Lung (tissue), 12 donors: ENCODE measurements around the gene ITPA. TPM values are rescaled to one million over a fixed set of nuclear protein-coding genes. Genes with fewer than 3 reads are reported as not detected.

Experiments used
- ATAC-seq: fragments of 200-7000 bp; cut with Tn5 transposase; one replicate; pipeline ENCODE4 v1.9.1; 2020; ENCODE audit warnings: moderate number of reproducible peaks; ENCODE audit not compliant: insufficient read depth, low FRiP score
- DNase-seq, 3 donors: peaks; one replicate each; pipeline ENCODE4 v3.0.0-alpha.2; 2013 to 2017
- H3K27ac ChIP-seq, 2 donors: one replicate each; pipeline ENCODE4 v1.5.1; 2013; ENCODE audit warnings: mild to moderate bottlenecking in 2 of 2, moderate library complexity in 2 of 2, control low read depth in 1 of 2, inconsistent platforms in 1 of 2, low read depth in 1 of 2, low read length in 1 of 2
- H3K27me3 ChIP-seq, 3 donors: one replicate each; pipeline ENCODE4 v1.5.1; 2013; ENCODE audit warnings: low read length in 2 of 3; ENCODE audit not compliant: control insufficient read depth in 3 of 3, insufficient read depth in 3 of 3
- H3K36me3 ChIP-seq, 4 donors: one replicate each; pipeline ENCODE4 v1.5.1; 2013; ENCODE audit warnings: low read length in 4 of 4, mild to moderate bottlenecking in 1 of 4, moderate library complexity in 1 of 4; ENCODE audit not compliant: control insufficient read depth in 4 of 4, insufficient read depth in 4 of 4
- H3K4me1 ChIP-seq, 5 donors: one replicate each; pipeline ENCODE4 v1.5.1; 2013; ENCODE audit warnings: low read length in 5 of 5, mild to moderate bottlenecking in 2 of 5, moderate library complexity in 1 of 5; ENCODE audit not compliant: control insufficient read depth in 5 of 5, insufficient read depth in 5 of 5
- H3K4me3 ChIP-seq: one replicate; pipeline ENCODE4 v1.5.1; 2013; ENCODE audit warnings: mild to moderate bottlenecking, control low read depth, moderate library complexity
- H3K9ac ChIP-seq, 2 donors: one replicate each; pipeline ENCODE4 v1.5.1; 2013; ENCODE audit warnings: low read length in 2 of 2, control low read depth in 1 of 2; ENCODE audit not compliant: insufficient read depth in 1 of 2
- H3K9me3 ChIP-seq, 4 donors: one replicate each; pipeline ENCODE4 v1.5.1; 2013; ENCODE audit warnings: low read length in 3 of 4, mild to moderate bottlenecking in 1 of 4, moderate library complexity in 1 of 4; ENCODE audit not compliant: control insufficient read depth in 4 of 4, insufficient read depth in 3 of 4
- CTCF ChIP-seq: IDR thresholded peaks from 2 replicates; pipeline ENCODE4 v1.5.1; 2012; ENCODE audit warnings: mild to moderate bottlenecking; ENCODE audit errors: control extremely low read depth, extremely low read depth
- WGBS, 2 donors: extraction: QIAGEN DNeasy Blood & Tissue Kit; methylation state at CpG; one replicate each; pipeline ENCODE4 v1.1.7; 2013; 5-methylcytosine and 5-hydroxymethylcytosine counted together
- polyA plus RNA-seq, 2 donors: library from polyadenylated mRNA; stranded (reverse); fragments of 200-250 nt; gene quantifications; one replicate each; pipeline ENCODE4 v1.2.1, GENCODE V29; 2013
- total RNA-seq, 2 donors: library from RNA; depleted of rRNA in 1 of 2; stranded (reverse); fragments of >200 nt in 1 of 2; gene quantifications; one replicate each; pipeline ENCODE4 v1.2.1, GENCODE V29; 2014 to 2021
- donor health status: control.
- donor health status: control.
- donor health status: Bipolar disorder and iron deficiency.
- donor health status: healthy.
- donor health status: DM: yes; HTN: yes; CAD: no.

Gene ITPA
- total and polyA plus RNA-seq, 4 donors: 32.7 to 95.8 (median 66.1) TPM

GRCh38 chr20:3168829-3169590, 40.3 kb upstream of the ITPA start:
- TF ChIP-seq CTCF: no peak
- Histone ChIP-seq H3K36me3 (peaks cover 0 to 1% (median 0%) of the 10 kb centered on the region in 4 donors), H3K9ac (peak overlapping the region in 1 of 2 donors; percentile 25), H3K27me3 (no peaks in the 10 kb centered on the region), H3K9me3 (no peaks in the 10 kb centered on the region), H3K4me3 (no peak overlapping the region), H3K4me1 (peaks cover 0 to 15% (median 8%) of the 10 kb centered on the region in 5 donors), H3K27ac (peak overlapping the region in 1 of 2 donors; percentile 51)
- no peak for ATAC-seq
- DNase-seq: no peak
- 82 to 92% methylated on average over 7 of the region's 7 CpGs for whole genome bisulfite sequencing, 2 donors

- Histone ChIP-seq H3K4me1 (peaks cover 0 to 16% (median 4%) of the 10 kb centered on the region in 5 donors), H3K27ac (no peak overlapping the region), H3K27me3 (no peaks in the 10 kb centered on the region), H3K4me3 (no peak overlapping the region), H3K9ac (no peak overlapping the region), H3K9me3 (no peaks in the 10 kb centered on the region), H3K36me3 (no peaks in the 10 kb centered on the region)
- no peak for TF ChIP-seq CTCF
- WGBS, 2 donors: 82 to 86% methylated on average over 14 of the region's 14 CpGs
- ATAC-seq (no peak), DNase-seq (no peak)
These were observed 37.7 kb upstream of the ITPA start for GRCh38 chr20:3171391-3172125.

- DNase-seq: no peak
- no peaks in the 10 kb centered on the region for H3K27me3 ChIP-seq
- ATAC-seq: no peak
- WGBS, 2 donors: 34 to 70% methylated on average over 5 of the region's 5 CpGs
- H3K4me3 ChIP-seq: peak overlapping the region; percentile 2
- no peaks in the 10 kb centered on the region for H3K9me3 ChIP-seq
- H3K9ac ChIP-seq: peak overlapping the region in 1 of 2 donors; percentile 46
- H3K4me1 ChIP-seq: peaks cover 0 to 16% (median 4%) of the 10 kb centered on the region in 5 donors
- no peak overlapping the region for H3K27ac ChIP-seq
- H3K36me3 ChIP-seq: no peaks in the 10 kb centered on the region
- no peak for TF ChIP-seq CTCF
These were observed 37.0 kb upstream of the ITPA start for GRCh38 chr20:3172126-3172932.
